BJ (cell line): ENCODE data around the gene SHC2. TPM values are rescaled to one million over a fixed set of nuclear protein-coding genes. Genes with fewer than 3 reads are reported as not detected.

ENCODE experiments used
- CTCF ChIA-PET: fragments of 350-600 bp; formaldehyde crosslinking; extraction: SDS; loops from one replicate; lab custom pipeline; 2021; ENCODE audit warnings: antibody characterized with exemption, inconsistent platforms; lab: Yijun Ruan, JAX
- POLR2A ChIA-PET: fragments of 300-600 bp; sonication (Branson Sonifier 250); formaldehyde crosslinking; extraction: SDS; loops from one replicate; lab custom pipeline; 2021; ENCODE audit warnings: antibody characterized with exemption; lab: Charles Lee
- DNase-seq: peaks from one replicate; pipeline ENCODE4 v3.0.0-alpha.2; 2011; ENCODE audit warnings: low read depth
- H3K27me3 ChIP-seq: 2 replicates; pipeline ENCODE4 v1.6.0; 2011; ENCODE audit warnings: low read length; ENCODE audit not compliant: control insufficient read depth, insufficient read depth
- H3K36me3 ChIP-seq: 2 replicates; pipeline ENCODE4 v1.5.1; 2011; ENCODE audit warnings: low read length; ENCODE audit not compliant: control insufficient read depth, insufficient read depth
- H3K4me3 ChIP-seq: 2 replicates; pipeline ENCODE4 v1.5.1; 2011; ENCODE audit warnings: low read depth, mild to moderate bottlenecking, control low read depth, low read length
- CTCF ChIP-seq: IDR thresholded peaks from 2 replicates; pipeline ENCODE4 v1.5.1; 2011; ENCODE audit warnings: low read depth, mild to moderate bottlenecking, control low read depth, inconsistent platforms, low read length, moderate library complexity; ENCODE audit not compliant: insufficient read depth
- polyA plus RNA-seq: library from polyadenylated mRNA; depleted of rRNA; stranded (reverse); fragments of >200 nt; gene quantifications from 2 replicates; pipeline ENCODE4 v1.2.3, GENCODE V29; 2011

The SHC2 gene
- polyA plus RNA-seq, 1 experiment = 3.4 TPM

GRCh38 chr19:494171-495080 is 33.6 kb upstream of the SHC2 start:
- no peak for DNase-seq
- H3K4me3 ChIP-seq = no peak overlapping the region
- CTCF ChIA-PET = interaction anchor here (0.8 to 1.9 kb wide), 3 partner anchors 11 to 47 kb away, joined by 3 to 16 read pairs (median 5); no protein-coding TSS in a partner anchor
- H3K27me3 ChIP-seq = peaks cover 11% of the 10 kb centered on the region
- no peak for TF ChIP-seq CTCF
- no peaks in the 10 kb centered on the region for H3K36me3 ChIP-seq
- POLR2A ChIA-PET = no interaction called here

DNA sequence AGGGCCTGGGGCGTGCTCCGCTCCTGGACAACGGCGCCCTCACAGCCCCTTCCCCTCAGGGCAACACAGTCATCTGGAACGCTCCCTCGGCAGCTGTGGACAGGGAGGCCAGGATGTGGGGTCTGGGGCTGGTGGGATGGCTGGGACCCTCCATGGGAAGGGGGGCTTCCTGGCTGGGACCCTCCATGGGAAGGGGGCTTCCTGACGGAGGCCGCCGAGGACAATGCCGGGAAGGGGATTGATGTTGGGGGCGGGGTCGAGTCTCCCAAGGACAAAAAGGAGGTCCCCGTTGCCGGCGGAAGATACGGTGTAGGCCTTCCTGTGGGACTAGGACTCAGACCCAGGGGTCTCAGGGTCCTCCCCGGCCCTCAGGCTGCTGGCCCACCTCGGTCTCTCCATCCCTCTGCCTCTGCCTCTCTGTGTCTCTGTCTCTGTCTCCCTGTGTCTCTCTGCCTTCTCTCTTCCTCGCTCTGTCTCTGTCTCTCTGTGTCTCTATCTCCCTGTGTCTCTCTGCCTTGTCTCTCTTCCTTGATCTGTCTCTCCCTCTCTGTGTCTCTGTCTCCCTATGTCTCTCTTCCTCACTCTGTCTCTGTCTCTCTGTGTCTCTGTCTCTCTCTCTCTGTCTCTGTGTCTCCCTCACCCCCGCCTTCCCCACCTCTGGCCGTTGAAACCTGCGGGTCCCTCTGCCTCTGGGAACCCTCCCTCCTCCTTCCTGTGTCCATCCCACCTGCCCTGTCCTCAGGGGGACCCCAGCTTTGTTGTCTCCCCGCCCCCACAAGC is 32.7 kb upstream of the SHC2 start:
- no peak for DNase-seq
- Histone ChIP-seq H3K27me3 (peaks cover 11% of the 10 kb centered on the region), H3K36me3 (no peaks in the 10 kb centered on the region), H3K4me3 (no peak overlapping the region)
- ChIA-PET POLR2A (no interaction called here), CTCF (interaction anchor here (0.8 kb wide), 1 partner anchor 13 kb away, joined by 5 read pairs; no protein-coding TSS in a partner anchor)
- TF ChIP-seq CTCF = no peak

GRCh38 chr19:492091-492531 is 31.3 kb upstream of the SHC2 start:
- CTCF ChIA-PET = no interaction called here
- Histone ChIP-seq H3K36me3 (no peaks in the 10 kb centered on the region), H3K4me3 (no peak overlapping the region), H3K27me3 (no peaks in the 10 kb centered on the region)
- no peak for DNase-seq
- POLR2A ChIA-PET = no interaction called here
- TF ChIP-seq CTCF = no peak

DNA sequence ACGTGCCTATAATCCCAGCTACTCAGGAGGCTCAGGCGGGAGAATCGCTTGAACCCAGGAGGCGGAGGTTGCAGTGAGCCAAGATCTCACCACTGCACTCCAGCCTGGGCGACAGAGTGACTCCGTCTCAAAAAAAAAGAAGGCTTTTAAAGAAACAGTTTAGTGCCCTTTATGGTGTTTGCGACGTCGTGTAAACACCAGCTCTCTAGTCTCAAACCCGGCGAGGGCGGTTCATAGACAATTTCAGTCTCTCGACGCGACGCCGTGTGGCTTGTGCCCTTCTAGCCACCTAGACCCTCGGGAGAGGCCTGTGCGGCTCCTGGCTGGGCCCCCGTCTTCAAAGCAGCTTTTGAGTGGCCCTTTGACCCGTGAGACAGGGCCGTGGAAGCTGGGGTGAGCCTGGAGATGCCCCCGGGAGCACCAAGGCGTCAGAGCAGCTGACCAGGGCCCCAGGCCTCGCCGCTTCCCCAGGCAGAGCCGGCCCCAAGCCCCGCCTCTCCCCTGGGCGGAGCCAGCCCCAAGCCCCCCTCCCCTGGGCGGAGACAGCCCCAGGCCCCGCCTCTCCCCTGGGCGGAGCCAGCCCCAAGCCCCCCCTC is 30.4 kb upstream of the SHC2 start:
- ChIA-PET CTCF (no interaction called here), POLR2A (no interaction called here)
- DNase-seq = no peak
- H3K27me3 ChIP-seq = no peaks in the 10 kb centered on the region
- no peak for TF ChIP-seq CTCF
- no peak overlapping the region for H3K4me3 ChIP-seq
- H3K36me3 ChIP-seq = no peaks in the 10 kb centered on the region
